ENCODE results near the gene ZCWPW2.

The ZCWPW2 gene

DNA sequence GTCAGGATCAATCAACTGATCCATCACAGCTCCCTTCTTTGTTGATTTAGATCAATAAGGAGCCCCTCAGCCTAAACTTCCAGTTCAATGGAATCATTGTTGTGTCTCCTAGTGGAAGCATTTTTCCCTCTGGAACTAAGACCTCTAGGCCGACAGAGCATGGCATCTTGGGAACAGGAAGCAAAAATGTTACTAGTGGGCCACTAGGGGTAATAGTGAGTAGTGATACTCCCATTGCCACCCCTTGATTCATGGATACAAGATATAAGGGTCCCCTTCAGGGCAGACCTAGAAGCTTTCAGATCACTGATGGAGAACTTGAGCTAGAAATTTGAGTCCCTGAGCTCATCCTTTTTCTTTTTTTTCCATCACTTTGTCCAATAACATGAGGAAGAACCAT, 40.5 kb downstream of the ZCWPW2 start:
- H3K27me3 ChIP-seq (ENCODE audit: control insufficient read depth, insufficient read depth, low read length): no peaks in the 10 kb centered on the region
- no peaks in the 10 kb centered on the region for H3K4me1 ChIP-seq (ENCODE audit: control insufficient read depth, insufficient read depth, low read length)
- H3K9me3 ChIP-seq (replicated peaks; ENCODE audit: low read length): no peaks in the 10 kb centered on the region
- no peak overlapping the region for H3K9ac ChIP-seq (ENCODE audit: low read depth, low read length)
- no peak overlapping the region for H3K4me2 ChIP-seq (ENCODE audit: low read length)
- H3K4me3 ChIP-seq (ENCODE audit: low read length): no peak overlapping the region
- no peaks in the 10 kb centered on the region for H3K36me3 ChIP-seq (ENCODE audit: insufficient read depth, low read length)

DNA sequence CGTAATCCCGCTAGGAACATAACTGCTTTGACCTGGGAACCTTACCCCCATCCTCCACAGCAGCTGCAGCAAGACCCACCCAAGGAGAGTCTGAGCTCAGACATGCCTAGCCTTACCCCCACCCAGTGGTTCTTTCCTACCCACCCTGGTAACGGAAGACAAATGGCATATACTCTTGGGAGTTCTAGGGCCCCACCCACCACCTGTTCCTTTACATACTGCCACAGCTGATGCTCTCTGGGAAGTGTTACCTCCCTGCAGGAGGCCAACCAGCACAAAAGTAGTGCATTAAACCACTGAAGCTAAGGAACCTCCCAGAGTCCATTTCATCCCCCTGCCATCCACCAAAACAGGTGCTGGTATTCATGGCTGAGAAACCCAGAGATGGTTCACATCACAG, 50.7 kb downstream of the ZCWPW2 start:
- H3K9me3 ChIP-seq (replicated peaks; ENCODE audit: low read length): no peaks in the 10 kb centered on the region

DNA sequence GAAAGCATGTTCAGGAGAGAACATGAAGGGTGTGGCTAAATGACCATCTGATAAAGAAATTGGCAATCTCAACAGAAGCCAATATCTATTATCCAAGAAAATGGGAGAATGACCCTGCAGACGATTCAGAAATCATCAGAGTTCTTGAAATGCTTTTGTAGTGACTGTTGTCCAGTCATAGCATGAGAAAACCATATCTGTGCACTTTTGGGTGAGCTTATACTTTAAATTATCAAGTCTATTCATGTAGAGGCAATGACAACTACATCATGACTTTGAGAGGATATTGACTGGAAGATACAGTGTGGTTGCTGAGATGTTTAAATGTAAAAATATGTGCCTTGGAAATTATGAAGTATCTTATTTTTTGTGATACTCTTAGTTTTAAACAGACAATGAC, 57.7 kb downstream of the ZCWPW2 start:
- Histone ChIP-seq H3K9me3 (replicated peaks; ENCODE audit: low read length) (no peaks in the 10 kb centered on the region), H3K9ac (ENCODE audit: low read depth, low read length) (no peak overlapping the region), H3K4me2 (ENCODE audit: low read length) (no peak overlapping the region), H3K27me3 (ENCODE audit: control insufficient read depth, insufficient read depth, low read length) (no peaks in the 10 kb centered on the region), H3K36me3 (ENCODE audit: insufficient read depth, low read length) (no peaks in the 10 kb centered on the region), H3K4me1 (ENCODE audit: control insufficient read depth, insufficient read depth, low read length) (no peaks in the 10 kb centered on the region), H3K4me3 (ENCODE audit: low read length) (no peak overlapping the region)

More for the DNA sequence above, 50.7 kb downstream of the ZCWPW2 start:
- Histone ChIP-seq H3K36me3 (ENCODE audit: insufficient read depth, low read length) (no peaks in the 10 kb centered on the region), H3K27me3 (ENCODE audit: control insufficient read depth, insufficient read depth, low read length) (no peaks in the 10 kb centered on the region), H3K9ac (ENCODE audit: low read depth, low read length) (no peak overlapping the region), H3K4me1 (ENCODE audit: control insufficient read depth, insufficient read depth, low read length) (no peaks in the 10 kb centered on the region), H3K4me2 (ENCODE audit: low read length) (no peak overlapping the region), H3K4me3 (ENCODE audit: low read length) (no peak overlapping the region)

DNA sequence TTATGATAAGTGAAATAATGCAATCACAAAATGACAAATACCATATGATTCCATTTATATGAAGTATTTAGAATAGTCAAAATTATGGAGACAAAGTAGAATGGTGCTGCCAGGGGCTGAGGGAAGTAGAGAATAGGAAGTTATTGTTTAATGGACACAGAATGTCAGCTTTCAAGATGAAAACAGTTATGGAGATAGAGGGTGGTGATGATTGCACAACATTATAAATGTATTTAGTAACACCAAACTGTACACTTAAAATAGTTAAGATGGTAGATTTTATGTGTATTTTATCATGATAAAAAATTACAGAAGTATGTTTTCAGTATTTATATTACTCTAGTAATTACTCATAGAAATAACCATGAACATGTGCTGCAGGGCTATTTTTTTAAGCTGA, 100.9 kb downstream of the ZCWPW2 start:
- H3K27me3 ChIP-seq (ENCODE audit: control insufficient read depth, insufficient read depth, low read length): no peaks in the 10 kb centered on the region
- H3K4me2 ChIP-seq (ENCODE audit: low read length): no peak overlapping the region
- no peak overlapping the region for H3K9ac ChIP-seq (ENCODE audit: low read depth, low read length)
- no peaks in the 10 kb centered on the region for H3K36me3 ChIP-seq (ENCODE audit: insufficient read depth, low read length)
- no peak overlapping the region for H3K4me3 ChIP-seq (ENCODE audit: low read length)
- H3K4me1 ChIP-seq (ENCODE audit: control insufficient read depth, insufficient read depth, low read length): no peaks in the 10 kb centered on the region
- H3K9me3 ChIP-seq (replicated peaks; ENCODE audit: low read length): no peaks in the 10 kb centered on the region

- no peaks in the 10 kb centered on the region for H3K4me1 ChIP-seq (ENCODE audit: control insufficient read depth, insufficient read depth, low read length)
Observed at GRCh38 chr3:28462866-28463265, 114.3 kb downstream of the ZCWPW2 start.

DNA sequence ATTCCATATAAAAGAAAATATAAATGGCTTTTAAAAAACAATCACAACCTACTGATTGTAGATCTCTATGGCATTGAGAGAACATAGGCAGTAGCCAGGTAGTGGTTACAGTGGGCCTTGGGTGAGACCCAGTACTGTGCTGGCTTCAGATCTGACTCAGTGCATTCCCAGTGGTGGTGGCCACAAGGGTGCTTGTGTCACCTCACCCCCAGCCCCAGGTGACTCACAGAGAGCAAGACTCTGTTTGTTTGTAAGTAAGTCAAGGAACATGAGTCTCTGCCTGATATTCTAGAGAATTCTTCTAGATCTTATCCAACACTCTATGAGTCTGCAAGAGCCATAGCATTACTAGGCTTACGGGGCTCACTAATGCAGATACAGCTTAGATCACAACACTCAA, 118.9 kb downstream of the ZCWPW2 start:
- Histone ChIP-seq H3K36me3 (ENCODE audit: insufficient read depth, low read length) (no peaks in the 10 kb centered on the region), H3K27me3 (ENCODE audit: control insufficient read depth, insufficient read depth, low read length) (no peaks in the 10 kb centered on the region), H3K4me2 (ENCODE audit: low read length) (no peak overlapping the region), H3K9me3 (replicated peaks; ENCODE audit: low read length) (no peaks in the 10 kb centered on the region), H3K9ac (ENCODE audit: low read depth, low read length) (no peak overlapping the region), H3K4me3 (ENCODE audit: low read length) (no peak overlapping the region), H3K4me1 (ENCODE audit: control insufficient read depth, insufficient read depth, low read length) (no peaks in the 10 kb centered on the region)

More at GRCh38 chr3:28462866-28463265, 114.3 kb downstream of the ZCWPW2 start:
- Histone ChIP-seq H3K27me3 (ENCODE audit: control insufficient read depth, insufficient read depth, low read length) (no peaks in the 10 kb centered on the region), H3K36me3 (ENCODE audit: insufficient read depth, low read length) (no peaks in the 10 kb centered on the region), H3K9me3 (replicated peaks; ENCODE audit: low read length) (no peaks in the 10 kb centered on the region), H3K9ac (ENCODE audit: low read depth, low read length) (no peak overlapping the region), H3K4me2 (ENCODE audit: low read length) (no peak overlapping the region), H3K4me3 (ENCODE audit: low read length) (no peak overlapping the region)

GRCh38 chr3:28476194-28476593, 127.7 kb downstream of the ZCWPW2 start:
- Histone ChIP-seq H3K4me3 (ENCODE audit: low read length) (no peak overlapping the region), H3K27me3 (ENCODE audit: control insufficient read depth, insufficient read depth, low read length) (no peaks in the 10 kb centered on the region), H3K9ac (ENCODE audit: low read depth, low read length) (no peak overlapping the region), H3K9me3 (replicated peaks; ENCODE audit: low read length) (no peaks in the 10 kb centered on the region), H3K4me2 (ENCODE audit: low read length) (no peak overlapping the region), H3K4me1 (ENCODE audit: control insufficient read depth, insufficient read depth, low read length) (no peaks in the 10 kb centered on the region), H3K36me3 (ENCODE audit: insufficient read depth, low read length) (no peaks in the 10 kb centered on the region)

DNA sequence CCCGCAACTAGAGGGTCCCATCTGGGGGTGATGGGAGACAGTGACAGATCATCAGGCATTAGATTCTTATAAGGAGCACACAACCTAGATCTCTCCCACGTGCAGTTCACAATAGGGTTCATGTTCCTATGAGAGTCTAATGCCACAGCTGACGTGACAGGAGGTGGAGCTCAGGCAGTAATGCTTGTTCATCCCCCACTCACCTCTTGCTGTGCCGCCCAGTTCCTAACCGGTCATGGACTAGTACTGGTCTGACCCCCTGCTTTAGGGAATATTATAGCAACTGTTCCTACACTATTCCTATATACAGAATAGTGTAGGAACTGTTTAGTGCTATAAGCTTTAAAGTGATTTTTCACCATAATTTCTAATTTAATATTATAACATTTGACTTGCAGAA, 128.2 kb downstream of the ZCWPW2 start:
- Histone ChIP-seq H3K36me3 (ENCODE audit: insufficient read depth, low read length) (no peaks in the 10 kb centered on the region), H3K4me2 (ENCODE audit: low read length) (no peak overlapping the region), H3K9ac (ENCODE audit: low read depth, low read length) (no peak overlapping the region), H3K4me3 (ENCODE audit: low read length) (no peak overlapping the region), H3K4me1 (ENCODE audit: control insufficient read depth, insufficient read depth, low read length) (no peaks in the 10 kb centered on the region), H3K9me3 (replicated peaks; ENCODE audit: low read length) (no peaks in the 10 kb centered on the region), H3K27me3 (ENCODE audit: control insufficient read depth, insufficient read depth, low read length) (no peaks in the 10 kb centered on the region)

DNA sequence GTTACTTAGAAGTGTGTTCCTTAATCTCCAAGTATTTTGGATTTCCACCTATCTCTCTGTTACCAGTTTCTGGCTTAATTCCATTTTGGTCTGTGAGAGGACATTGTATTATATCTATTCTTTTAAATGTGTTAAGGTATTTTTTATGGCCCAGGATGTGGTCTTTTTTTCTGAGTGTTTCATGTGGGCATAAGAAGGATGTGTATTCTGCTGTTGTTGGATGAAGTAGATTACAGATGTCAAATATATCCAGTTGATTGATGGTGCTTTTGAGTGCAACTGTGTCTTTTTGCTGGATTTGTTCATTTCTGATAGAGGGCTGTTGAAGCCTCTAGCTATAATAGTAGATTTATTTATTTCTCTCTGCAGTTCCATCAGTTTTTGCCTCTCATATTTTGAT, 136.6 kb downstream of the ZCWPW2 start:
- Histone ChIP-seq H3K27me3 (ENCODE audit: control insufficient read depth, insufficient read depth, low read length) (no peaks in the 10 kb centered on the region), H3K9ac (ENCODE audit: low read depth, low read length) (no peak overlapping the region), H3K36me3 (ENCODE audit: insufficient read depth, low read length) (no peaks in the 10 kb centered on the region), H3K4me2 (ENCODE audit: low read length) (no peak overlapping the region), H3K9me3 (replicated peaks; ENCODE audit: low read length) (no peaks in the 10 kb centered on the region), H3K4me3 (ENCODE audit: low read length) (no peak overlapping the region), H3K4me1 (ENCODE audit: control insufficient read depth, insufficient read depth, low read length) (no peaks in the 10 kb centered on the region)

DNA sequence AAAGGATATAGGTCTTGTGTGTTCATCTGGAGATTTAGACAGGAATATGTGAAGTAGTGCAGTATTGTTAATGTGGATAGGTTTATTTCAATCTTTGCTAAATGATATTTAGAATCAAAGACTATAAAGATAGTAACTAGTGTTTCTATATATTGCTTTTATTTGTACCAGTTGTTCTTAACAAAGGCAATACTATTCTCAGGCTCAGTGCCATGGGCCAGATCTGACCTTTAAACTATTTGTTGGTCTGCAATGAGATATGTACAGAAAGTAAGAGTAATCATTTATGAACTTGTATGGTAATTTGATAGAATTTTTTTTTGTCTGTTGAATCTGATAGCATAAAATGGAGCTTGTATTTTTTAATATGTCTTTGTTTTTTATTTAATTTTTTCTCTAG, 146.8 kb downstream of the ZCWPW2 start:
- H3K4me3 ChIP-seq (ENCODE audit: low read length): no peak overlapping the region
- no peaks in the 10 kb centered on the region for H3K36me3 ChIP-seq (ENCODE audit: insufficient read depth, low read length)
- H3K9me3 ChIP-seq (replicated peaks; ENCODE audit: low read length): no peaks in the 10 kb centered on the region
- H3K4me1 ChIP-seq (ENCODE audit: control insufficient read depth, insufficient read depth, low read length): no peaks in the 10 kb centered on the region
- H3K9ac ChIP-seq (ENCODE audit: low read depth, low read length): no peak overlapping the region
- no peaks in the 10 kb centered on the region for H3K27me3 ChIP-seq (ENCODE audit: control insufficient read depth, insufficient read depth, low read length)
- no peak overlapping the region for H3K4me2 ChIP-seq (ENCODE audit: low read length)

DNA sequence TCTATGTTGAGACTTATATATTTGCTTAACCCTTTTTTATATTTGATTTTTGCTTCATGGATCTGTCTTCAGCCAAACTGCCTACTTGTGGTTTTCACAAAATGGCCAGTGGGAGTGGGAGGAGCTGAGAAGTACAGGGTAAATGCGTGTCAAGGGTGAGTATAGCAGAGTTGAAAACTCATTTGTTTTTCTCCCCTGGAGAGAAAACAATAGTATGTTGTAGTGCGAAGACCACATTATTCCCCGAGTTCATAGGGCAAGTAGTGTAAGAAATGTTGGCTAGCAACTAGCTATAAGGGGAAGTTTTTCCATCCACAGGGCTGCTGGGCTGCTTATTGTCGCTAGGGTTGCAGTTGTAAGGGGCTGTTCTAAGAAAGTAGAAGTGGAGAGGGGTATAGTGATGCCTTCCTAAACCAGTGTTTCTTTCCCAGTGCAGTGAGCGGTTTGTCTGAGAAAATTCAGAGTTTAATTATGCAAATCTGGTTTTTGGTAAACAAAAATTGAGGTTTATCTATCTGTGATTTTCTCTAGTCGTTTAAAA, 153.9 kb downstream of the ZCWPW2 start:
- no peaks in the 10 kb centered on the region for H3K27me3 ChIP-seq (ENCODE audit: control insufficient read depth, insufficient read depth, low read length)
- no peak overlapping the region for H3K4me2 ChIP-seq (ENCODE audit: low read length)
- H3K4me1 ChIP-seq (ENCODE audit: control insufficient read depth, insufficient read depth, low read length): no peaks in the 10 kb centered on the region
- H3K4me3 ChIP-seq (ENCODE audit: low read length): no peak overlapping the region
- no peaks in the 10 kb centered on the region for H3K36me3 ChIP-seq (ENCODE audit: insufficient read depth, low read length)
- no peak overlapping the region for H3K9ac ChIP-seq (ENCODE audit: low read depth, low read length)
- H3K9me3 ChIP-seq (replicated peaks; ENCODE audit: low read length): no peaks in the 10 kb centered on the region

DNA sequence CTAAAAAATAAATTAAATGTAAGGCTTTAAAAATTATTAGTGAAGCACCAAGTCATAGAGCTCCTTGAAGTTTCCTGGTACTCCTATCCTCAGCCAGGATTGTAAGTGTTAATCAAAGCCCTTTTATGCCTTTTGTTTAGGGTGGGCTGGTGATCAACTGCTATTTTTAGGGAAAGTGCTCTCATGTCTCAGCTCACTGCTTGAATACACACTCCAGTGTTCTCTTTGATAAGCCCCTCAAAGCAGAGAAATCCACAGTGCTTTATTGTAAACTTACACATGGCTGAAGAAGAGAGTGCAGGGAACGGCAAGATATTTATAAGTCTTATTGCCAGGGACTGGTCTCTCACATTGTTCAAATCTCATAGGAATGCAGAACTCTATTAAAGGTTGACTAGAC, 156.5 kb downstream of the ZCWPW2 start:
- Histone ChIP-seq H3K4me3 (ENCODE audit: low read length) (no peak overlapping the region), H3K36me3 (ENCODE audit: insufficient read depth, low read length) (no peaks in the 10 kb centered on the region), H3K4me1 (ENCODE audit: control insufficient read depth, insufficient read depth, low read length) (no peaks in the 10 kb centered on the region), H3K4me2 (ENCODE audit: low read length) (no peak overlapping the region), H3K27me3 (ENCODE audit: control insufficient read depth, insufficient read depth, low read length) (no peaks in the 10 kb centered on the region), H3K9ac (ENCODE audit: low read depth, low read length) (no peak overlapping the region), H3K9me3 (replicated peaks; ENCODE audit: low read length) (no peaks in the 10 kb centered on the region)

Data from skeletal muscle satellite cell (primary cell).